ENCODE measurements around the gene SLC8A1.

Gene SLC8A1

GRCh38 chr2:40150266-40150665 is 301.6 kb downstream of the SLC8A1 start:
- DNase-seq (ENCODE audit: low read depth, low spot score) = no peak

GRCh38 chr2:40148334-40148733 is 303.6 kb downstream of the SLC8A1 start:
- no peak overlapping the region for H3K4me3 ChIP-seq (ENCODE audit: low read depth, low read length)
- ChIA-PET POLR2A (no interaction called here), CTCF (no interaction called here)
- DNase-seq (ENCODE audit: low read depth, low spot score) = no peak
- TF ChIP-seq CTCF (IDR thresholded peaks at IDR 0.05; ENCODE audit: insufficient read depth, low read length, missing control alignments) = no peak

More at GRCh38 chr2:40150266-40150665, 301.6 kb downstream of the SLC8A1 start:
- TF ChIP-seq CTCF (IDR thresholded peaks at IDR 0.05; ENCODE audit: insufficient read depth, low read length, missing control alignments) = no peak
- POLR2A ChIA-PET = no interaction called here
- CTCF ChIA-PET = no interaction called here
- no peak overlapping the region for H3K4me3 ChIP-seq (ENCODE audit: low read depth, low read length)

- CTCF ChIA-PET = no interaction called here
- TF ChIP-seq CTCF (IDR thresholded peaks at IDR 0.05; ENCODE audit: insufficient read depth, low read length, missing control alignments) = no peak
- no peak for DNase-seq (ENCODE audit: low read depth, low spot score)
- no peak overlapping the region for H3K4me3 ChIP-seq (ENCODE audit: low read depth, low read length)
- POLR2A ChIA-PET = no interaction called here
Measured at GRCh38 chr2:40147360-40147759, 304.5 kb downstream of the SLC8A1 start.

- ChIA-PET POLR2A (no interaction called here), CTCF (interaction anchor here (1.1 kb wide), 1 partner anchor 9 kb away, joined by 3 read pairs; no protein-coding TSS in a partner anchor)
- no peak for TF ChIP-seq CTCF (IDR thresholded peaks at IDR 0.05; ENCODE audit: insufficient read depth, low read length, missing control alignments)
- no peak for DNase-seq (ENCODE audit: low read depth, low spot score)
- no peak overlapping the region for H3K4me3 ChIP-seq (ENCODE audit: low read depth, low read length)
Measured at GRCh38 chr2:40144022-40144421, 307.9 kb downstream of the SLC8A1 start.

GRCh38 chr2:40138314-40138713 is 313.6 kb downstream of the SLC8A1 start:
- no peak overlapping the region for H3K4me3 ChIP-seq (ENCODE audit: low read depth, low read length)
- CTCF ChIA-PET = interaction anchor here (1.2 to 1.9 kb wide), 2 partner anchors 10 kb away, joined by 3 to 5 read pairs; no protein-coding TSS in a partner anchor
- no peak for DNase-seq (ENCODE audit: low read depth, low spot score)
- TF ChIP-seq CTCF (IDR thresholded peaks at IDR 0.05; ENCODE audit: insufficient read depth, low read length, missing control alignments) = no peak
- POLR2A ChIA-PET = no interaction called here

GRCh38 chr2:40131081-40131704 is 320.7 kb downstream of the SLC8A1 start:
- no peak for TF ChIP-seq CTCF (IDR thresholded peaks at IDR 0.05; ENCODE audit: insufficient read depth, low read length, missing control alignments)
- ChIA-PET POLR2A (no interaction called here), CTCF (no interaction called here)
- no peak overlapping the region for H3K4me3 ChIP-seq (ENCODE audit: low read depth, low read length)
- no peak for DNase-seq (ENCODE audit: low read depth, low spot score)
